Heart left ventricle (tissue), 13 donors: ENCODE results near the gene SPRR1A.

Source experiments
- CTCF ChIP-seq, 12 donors: fragments of 200-600 bp; sonication (generic) in 4 of 12; IDR thresholded peaks; one replicate each; pipeline versions ENCODE4 v1.5.0 to v1.8.0; 2018 to 2022; ENCODE audit warnings: antibody characterized with exemption in 12 of 12, mild to moderate bottlenecking in 5 of 12
- POLR2A ChIP-seq, 2 donors: fragments of 450-650 bp; IDR thresholded peaks; one replicate each; pipeline ENCODE4 v1.6.1; 2017; ENCODE audit warnings: antibody characterized with exemption in 2 of 2, mild to moderate bottlenecking in 2 of 2, moderate library complexity in 2 of 2
- donor health status: ischemic (EF 13 %, LVEDD 7.1; RV severe dilation, severe dysfunction).
- donor health status: DM: no; HTN: yes; CAD: no.
- donor health status: DM: no; HTN: no; CAD: no.
- donor health status: ischemic (EF 25% LVEDD 6.9; RV normal size, moderate dysfunction).
- donor health status: ischemic (EF 25% LVEDD 5.7; RV mildly dilated, moderate dysfunction).
- donor health status: ischemic (EF 35%, LVEDD 5.7; RV mildly dilated, moderate dysfunction).
- donor health status: nonischemic (EF 11% LVEDD 7.7; RV severe dilation, severe dysfunction).
- donor health status: DM: yes; HTN: yes; CAD: no.
- donor health status: PGD.
- donor health status: ischemic (EF 29% LVEDD 5.4; RV normal size, mild dysfunction).
- donor health status: nonischemic (EF 23%, LVEDD 6.1; RV moderate dilation, normal function).

DNA sequence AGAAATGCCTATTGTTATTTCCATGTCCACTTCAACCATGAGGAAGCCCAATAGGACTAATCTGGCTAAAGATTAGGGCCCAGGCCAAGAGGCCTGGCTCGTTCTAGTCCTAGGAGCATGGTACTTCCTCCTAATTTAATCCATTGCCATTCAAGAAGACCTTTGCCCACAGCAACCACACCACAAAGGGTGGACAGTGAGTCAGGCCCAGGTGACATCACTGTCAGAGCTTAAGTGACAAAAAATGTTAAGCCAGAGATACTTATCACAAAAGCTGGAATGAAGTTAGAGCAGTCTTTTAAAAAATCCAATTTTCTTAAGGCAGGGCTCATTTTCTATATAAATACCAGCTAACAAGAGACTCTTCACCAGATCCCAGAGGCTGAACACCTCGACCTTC lies 17.5 kb downstream of the SPRR1A start, which contains the start of gene SPRR3:
- no peak for TF ChIP-seq CTCF (IDR thresholded peaks at IDR 0.05)
- no peak for TF ChIP-seq POLR2A (IDR thresholded peaks at IDR 0.05)
